GM23338 (cell line): ENCODE results near the gene USP2.

Source experiments
- CREB1 ChIP-seq: fragments of 250-450 bp; sonication (Bioruptor Pico); IDR thresholded peaks from 2 replicates; pipeline ENCODE4 v1.5.0; 2020; ENCODE audit warnings: low read depth, mild to moderate bottlenecking, moderate library complexity
- EZH2 ChIP-seq: fragments of 200-600 bp; sonication (generic); IDR thresholded peaks from one replicate; pipeline ENCODE4 v1.8.0; 2017; ENCODE audit warnings: antibody characterized with exemption, mild to moderate bottlenecking, low read depth; ENCODE audit not compliant: unreplicated experiment
- EZH2phosphoT487 ChIP-seq: fragments of 200-600 bp; sonication (generic); IDR thresholded peaks from one replicate; pipeline ENCODE4 v1.8.1; 2018; ENCODE audit warnings: antibody characterized with exemption; ENCODE audit not compliant: unreplicated experiment
- JUNB ChIP-seq: IDR thresholded peaks from one replicate; pipeline ENCODE4 v1.6.1; 2016; ENCODE audit warnings: antibody characterized with exemption; ENCODE audit not compliant: unreplicated experiment
- POLR2AphosphoS5 ChIP-seq: IDR thresholded peaks from 2 replicates; pipeline ENCODE4 v1.6.1; 2016; ENCODE audit warnings: antibody characterized with exemption, low read depth
- ZNF114 ChIP-seq: fragments of 250-450 bp; sonication (Bioruptor Pico); IDR thresholded peaks from 2 replicates; pipeline ENCODE4 v1.5.0; 2020; ENCODE audit warnings: mild to moderate bottlenecking, moderate library complexity
- ZNF331 ChIP-seq: fragments of 250-450 bp; sonication (Bioruptor Pico); IDR thresholded peaks from 2 replicates; pipeline ENCODE4 v1.5.0; 2020; ENCODE audit warnings: low read depth, mild to moderate bottlenecking, moderate library complexity
- TF ChIP-seq, protein P1 (sequence below), 2 experiments: fragments of 200-600 bp in 1 of 2; sonication (generic) in 1 of 2; conservative IDR thresholded peaks; 2 replicates each; pipeline versions ENCODE4 v1.5.1 to v1.6.1; 2016 to 2017; ENCODE audit warnings: antibody characterized with exemption in 2 of 2, low read depth in 2 of 2, mild to moderate bottlenecking in 2 of 2, moderate library complexity in 1 of 2
- TF ChIP-seq, protein P2 (sequence below): IDR thresholded peaks from one replicate; pipeline ENCODE4 v1.6.1; 2018; ENCODE audit warnings: antibody characterized with exemption; ENCODE audit not compliant: unreplicated experiment
- TF ChIP-seq, protein P3 (sequence below): IDR thresholded peaks from 2 replicates; pipeline ENCODE4 v1.6.1; 2016; ENCODE audit warnings: antibody characterized with exemption

DNA sequence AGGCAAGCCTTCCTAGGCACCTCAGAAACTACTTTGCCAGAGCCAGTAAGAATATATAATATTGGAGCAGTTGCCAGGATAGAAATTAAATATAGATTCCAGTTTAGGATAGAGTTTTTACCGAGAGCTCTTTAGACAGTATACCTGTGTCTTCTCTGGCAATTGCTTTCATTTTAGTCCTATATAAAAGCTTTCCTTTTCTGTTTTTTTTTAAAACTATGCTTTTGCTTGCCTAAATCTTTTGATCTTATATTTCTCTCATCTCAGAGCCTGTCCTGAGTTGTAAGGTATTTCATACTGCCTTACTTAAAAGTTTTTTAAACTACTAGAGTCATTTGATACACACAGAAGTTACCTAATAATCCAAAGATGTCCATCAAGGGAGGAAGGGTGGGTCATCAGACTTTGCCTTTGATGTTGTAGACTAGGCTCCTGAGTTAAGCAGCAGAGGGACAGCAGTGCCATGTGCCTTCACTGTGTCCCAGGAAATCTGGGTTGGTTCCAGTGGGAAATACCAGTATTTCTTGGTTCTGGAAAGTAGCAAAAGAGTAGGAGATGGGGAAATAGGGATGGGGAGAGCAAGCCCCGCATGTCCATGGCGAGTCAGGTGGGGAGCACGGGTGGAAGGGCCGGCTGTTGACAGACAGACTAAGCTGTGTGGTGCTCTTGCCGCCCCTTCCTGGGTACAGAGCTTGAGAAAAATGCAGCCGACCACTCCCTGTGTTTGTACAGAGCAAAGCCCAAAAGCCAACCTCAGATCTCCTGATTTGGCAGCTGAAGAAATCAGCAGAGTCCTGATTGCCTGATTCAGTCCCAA is 75.7 kb downstream of the USP2 start:
- TF ChIP-seq, protein P1, sequence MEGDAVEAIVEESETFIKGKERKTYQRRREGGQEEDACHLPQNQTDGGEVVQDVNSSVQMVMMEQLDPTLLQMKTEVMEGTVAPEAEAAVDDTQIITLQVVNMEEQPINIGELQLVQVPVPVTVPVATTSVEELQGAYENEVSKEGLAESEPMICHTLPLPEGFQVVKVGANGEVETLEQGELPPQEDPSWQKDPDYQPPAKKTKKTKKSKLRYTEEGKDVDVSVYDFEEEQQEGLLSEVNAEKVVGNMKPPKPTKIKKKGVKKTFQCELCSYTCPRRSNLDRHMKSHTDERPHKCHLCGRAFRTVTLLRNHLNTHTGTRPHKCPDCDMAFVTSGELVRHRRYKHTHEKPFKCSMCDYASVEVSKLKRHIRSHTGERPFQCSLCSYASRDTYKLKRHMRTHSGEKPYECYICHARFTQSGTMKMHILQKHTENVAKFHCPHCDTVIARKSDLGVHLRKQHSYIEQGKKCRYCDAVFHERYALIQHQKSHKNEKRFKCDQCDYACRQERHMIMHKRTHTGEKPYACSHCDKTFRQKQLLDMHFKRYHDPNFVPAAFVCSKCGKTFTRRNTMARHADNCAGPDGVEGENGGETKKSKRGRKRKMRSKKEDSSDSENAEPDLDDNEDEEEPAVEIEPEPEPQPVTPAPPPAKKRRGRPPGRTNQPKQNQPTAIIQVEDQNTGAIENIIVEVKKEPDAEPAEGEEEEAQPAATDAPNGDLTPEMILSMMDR (conservative IDR thresholded peaks at IDR 0.05; ENCODE audit: low read depth in 2 of 2), result no peak
- TF ChIP-seq EZH2 (no peak), POLR2AphosphoS5 (no peak), CREB1 (CRISPR knock-in tag) (no peak), EZH2phosphoT487 (no peak), ZNF331 (CRISPR knock-in tag) (no peak), JUNB (no peak), ZNF114 (CRISPR knock-in tag) (no peak)
- TF ChIP-seq, protein P2, sequence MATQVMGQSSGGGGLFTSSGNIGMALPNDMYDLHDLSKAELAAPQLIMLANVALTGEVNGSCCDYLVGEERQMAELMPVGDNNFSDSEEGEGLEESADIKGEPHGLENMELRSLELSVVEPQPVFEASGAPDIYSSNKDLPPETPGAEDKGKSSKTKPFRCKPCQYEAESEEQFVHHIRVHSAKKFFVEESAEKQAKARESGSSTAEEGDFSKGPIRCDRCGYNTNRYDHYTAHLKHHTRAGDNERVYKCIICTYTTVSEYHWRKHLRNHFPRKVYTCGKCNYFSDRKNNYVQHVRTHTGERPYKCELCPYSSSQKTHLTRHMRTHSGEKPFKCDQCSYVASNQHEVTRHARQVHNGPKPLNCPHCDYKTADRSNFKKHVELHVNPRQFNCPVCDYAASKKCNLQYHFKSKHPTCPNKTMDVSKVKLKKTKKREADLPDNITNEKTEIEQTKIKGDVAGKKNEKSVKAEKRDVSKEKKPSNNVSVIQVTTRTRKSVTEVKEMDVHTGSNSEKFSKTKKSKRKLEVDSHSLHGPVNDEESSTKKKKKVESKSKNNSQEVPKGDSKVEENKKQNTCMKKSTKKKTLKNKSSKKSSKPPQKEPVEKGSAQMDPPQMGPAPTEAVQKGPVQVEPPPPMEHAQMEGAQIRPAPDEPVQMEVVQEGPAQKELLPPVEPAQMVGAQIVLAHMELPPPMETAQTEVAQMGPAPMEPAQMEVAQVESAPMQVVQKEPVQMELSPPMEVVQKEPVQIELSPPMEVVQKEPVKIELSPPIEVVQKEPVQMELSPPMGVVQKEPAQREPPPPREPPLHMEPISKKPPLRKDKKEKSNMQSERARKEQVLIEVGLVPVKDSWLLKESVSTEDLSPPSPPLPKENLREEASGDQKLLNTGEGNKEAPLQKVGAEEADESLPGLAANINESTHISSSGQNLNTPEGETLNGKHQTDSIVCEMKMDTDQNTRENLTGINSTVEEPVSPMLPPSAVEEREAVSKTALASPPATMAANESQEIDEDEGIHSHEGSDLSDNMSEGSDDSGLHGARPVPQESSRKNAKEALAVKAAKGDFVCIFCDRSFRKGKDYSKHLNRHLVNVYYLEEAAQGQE, result no peak
- TF ChIP-seq, protein P3, sequence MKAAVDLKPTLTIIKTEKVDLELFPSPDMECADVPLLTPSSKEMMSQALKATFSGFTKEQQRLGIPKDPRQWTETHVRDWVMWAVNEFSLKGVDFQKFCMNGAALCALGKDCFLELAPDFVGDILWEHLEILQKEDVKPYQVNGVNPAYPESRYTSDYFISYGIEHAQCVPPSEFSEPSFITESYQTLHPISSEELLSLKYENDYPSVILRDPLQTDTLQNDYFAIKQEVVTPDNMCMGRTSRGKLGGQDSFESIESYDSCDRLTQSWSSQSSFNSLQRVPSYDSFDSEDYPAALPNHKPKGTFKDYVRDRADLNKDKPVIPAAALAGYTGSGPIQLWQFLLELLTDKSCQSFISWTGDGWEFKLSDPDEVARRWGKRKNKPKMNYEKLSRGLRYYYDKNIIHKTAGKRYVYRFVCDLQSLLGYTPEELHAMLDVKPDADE, result no peak
